Endothelial cell of umbilical vein (primary cell): ENCODE results near the gene DYNC1H1. TPM values are rescaled to one million over a fixed set of nuclear protein-coding genes. Genes with fewer than 3 reads are reported as not detected.

Experiments
- BruUV-seq: library from RNA; stranded (reverse); fragments of 400-500 nt; replicated peaks from 2 replicates; lab custom pipeline; 2021; lab: Mats Ljungman, UMichigan
- CTCF ChIA-PET: fragments of 300-600, 350-600 bp; sonication (Branson Sonifier 250); formaldehyde crosslinking; loops from one replicate; lab custom pipeline; 2021; ENCODE audit warnings: antibody characterized with exemption, inconsistent platforms; lab: Charles Lee
- POLR2A ChIA-PET: fragments of 300-600, 350-600 bp; sonication (Branson Sonifier 250); formaldehyde crosslinking; loops from one replicate; lab custom pipeline; 2021; ENCODE audit warnings: antibody characterized with exemption, inconsistent platforms; lab: Charles Lee
- DNase-seq: peaks from one replicate; pipeline ENCODE4 v3.0.0-alpha.2; 2011; ENCODE audit warnings: low read depth, low spot score
- FAIRE-seq: peaks from 2 replicates; lab custom pipeline; 2011; peaks lifted over from hg19 to GRCh38; lab: Jason Lieb, UNC
- H2AFZ ChIP-seq: 2 replicates; pipeline ENCODE4 v1.6.0; 2012; ENCODE audit warnings: low read depth, low read length, control low read depth, inconsistent platforms
- H3K27ac ChIP-seq: 2 replicates; pipeline ENCODE4 v1.5.1; 2011; ENCODE audit warnings: low read depth, mild to moderate bottlenecking, control low read depth, low read length, moderate library complexity; ENCODE audit not compliant: insufficient read depth
- H3K27me3 ChIP-seq, 2 experiments: 2 replicates each; pipeline versions ENCODE4 v1.6.0 to v1.6.1; 2011; ENCODE audit warnings: low read length in 2 of 2, mixed read lengths in 1 of 2; ENCODE audit not compliant: control insufficient read depth in 2 of 2, insufficient read depth in 2 of 2
- H3K36me3 ChIP-seq, 2 experiments: 2 replicates in 1 of 2; 3 replicates in 1 of 2; pipeline ENCODE4 v1.5.1; 2011; ENCODE audit warnings: low read length in 2 of 2, mild to moderate bottlenecking in 1 of 2, moderate library complexity in 1 of 2; ENCODE audit not compliant: control insufficient read depth in 2 of 2, insufficient read depth in 2 of 2; ENCODE audit errors: extremely low read depth in 1 of 2
- H3K4me1 ChIP-seq: 3 replicates; pipeline ENCODE4 v1.5.1; 2011; ENCODE audit warnings: mild to moderate bottlenecking, low read length; ENCODE audit not compliant: control insufficient read depth, insufficient read depth; ENCODE audit errors: extremely low read depth
- H3K4me2 ChIP-seq: 2 replicates; pipeline ENCODE4 v1.6.1; 2011; ENCODE audit warnings: low read length, control low read depth, mixed read lengths; ENCODE audit not compliant: insufficient read depth
- H3K4me3 ChIP-seq, 3 experiments: fragments of 200-600 bp in 1 of 3; sonication (generic), shearing (Covaris generic) in 1 of 3; replicated peaks in 1 of 3; 2 replicates each; pipeline ENCODE4 v1.5.1; 2011 to 2016; ENCODE audit warnings: control low read depth in 3 of 3, low read length in 3 of 3, mild to moderate bottlenecking in 2 of 3, inconsistent platforms in 1 of 3, low read depth in 1 of 3, moderate library complexity in 1 of 3; ENCODE audit not compliant: insufficient read depth in 1 of 3
- H3K79me2 ChIP-seq: 2 replicates; pipeline ENCODE4 v1.6.0; 2012; ENCODE audit warnings: low read length, inconsistent platforms; ENCODE audit not compliant: control insufficient read depth, insufficient read depth
- H3K9ac ChIP-seq: replicated peaks from 2 replicates; pipeline ENCODE3; 2011; ENCODE audit warnings: low read length, control low read depth; ENCODE audit not compliant: insufficient read depth; ENCODE audit errors: extremely low read depth
- H3K9me1 ChIP-seq: replicated peaks from 3 replicates; pipeline ENCODE4 v1.6.0; 2011; ENCODE audit warnings: mild to moderate bottlenecking, low read length; ENCODE audit not compliant: control insufficient read depth, insufficient read depth; ENCODE audit errors: extremely low read depth
- H3K9me3 ChIP-seq: replicated peaks from 2 replicates; pipeline ENCODE4 v1.5.1; 2012; ENCODE audit warnings: low read length, inconsistent platforms; ENCODE audit not compliant: control insufficient read depth, insufficient read depth
- H4K20me1 ChIP-seq: replicated peaks from 2 replicates; pipeline ENCODE3; 2011; ENCODE audit warnings: mild to moderate bottlenecking, low read length; ENCODE audit not compliant: control insufficient read depth, insufficient read depth; ENCODE audit errors: extremely low read depth
- CTCF ChIP-seq, 2 donors: IDR thresholded peaks; 1 replicate in 1 of 2; 2 replicates in 1 of 2; pipeline ENCODE4 v1.5.1; 2011; ENCODE audit warnings: low read length in 2 of 2, mild to moderate bottlenecking in 2 of 2, moderate library complexity in 2 of 2, control low read depth in 1 of 2, inconsistent platforms in 1 of 2, low read depth in 1 of 2; ENCODE audit not compliant: insufficient read depth in 1 of 2; ENCODE audit errors: extremely low read depth in 1 of 2
- EZH2 ChIP-seq: IDR thresholded peaks from 2 replicates; pipeline ENCODE4 v1.6.1; 2012; ENCODE audit warnings: borderline replicate concordance, low read depth, mild to moderate bottlenecking, moderate library complexity, low read length, inconsistent platforms; ENCODE audit not compliant: severe bottlenecking
- FOS ChIP-seq: IDR thresholded peaks from 2 replicates; pipeline ENCODE4 v1.6.1; 2011; ENCODE audit warnings: mild to moderate bottlenecking, low read length, moderate library complexity, borderline replicate concordance; ENCODE audit not compliant: insufficient read depth
- GATA2 ChIP-seq: IDR thresholded peaks from 2 replicates; pipeline ENCODE4 v1.7.0; 2011; ENCODE audit warnings: low read depth, mild to moderate bottlenecking, moderate library complexity, mixed read lengths, low read length; ENCODE audit not compliant: insufficient read length, insufficient read depth
- JUN ChIP-seq: IDR thresholded peaks from 2 replicates; pipeline ENCODE4 v1.6.1; 2011; ENCODE audit warnings: borderline replicate concordance, low read depth; ENCODE audit not compliant: insufficient read length, insufficient read depth
- MAX ChIP-seq: IDR thresholded peaks from 2 replicates; pipeline ENCODE4 v1.6.1; 2011; ENCODE audit not compliant: insufficient read depth, insufficient read length
- MYC ChIP-seq: IDR thresholded peaks from one replicate; pipeline ENCODE4 v1.6.1; 2011; ENCODE audit warnings: mild to moderate bottlenecking, low read depth, low read length
- POLR2A ChIP-seq: IDR thresholded peaks from 2 replicates; pipeline ENCODE4 v1.6.1; 2012; ENCODE audit warnings: low read depth, mild to moderate bottlenecking, control low read depth, low read length
- POLR2AphosphoS5 ChIP-seq: IDR thresholded peaks from 2 replicates; pipeline ENCODE4 v1.6.1; 2012; ENCODE audit warnings: low read depth, mild to moderate bottlenecking, control low read depth, low read length, moderate library complexity; ENCODE audit not compliant: insufficient read depth
- dilution Hi-C: fragments of 300-500 bp; cut with MboI; formaldehyde crosslinking; loops from one replicate; pipeline ENCODE4 v1.15.0; 2019; ENCODE audit warnings: low sequenced_read_pairs; ENCODE audit not compliant: extremely low pct_ligation_motif_present
- intact Hi-C: fragments of 100-400 bp; cut with micrococcal nuclease; formaldehyde crosslinking; loops from one replicate; pipeline ENCODE4 v1.10.0; 2022
- polyA plus RNA-seq, 4 experiments: library from polyadenylated mRNA; depleted of rRNA in 3 of 4; stranded (reverse) in 3 of 4; unstranded in 1 of 4; fragments of >200 nt; gene quantifications; 2 replicates each; pipeline versions ENCODE4 v1.2.1 to v1.2.3, GENCODE V29; 2011 to 2012; ENCODE audit warnings: missing spikeins in 1 of 4
- total RNA-seq: library from RNA; stranded (reverse); gene quantifications from 2 replicates; pipeline ENCODE4 v1.2.3, GENCODE V29; 2021

The DYNC1H1 gene
- total and polyA plus RNA-seq, 2 donors (not counting 3 experiments of a cell fraction or from before 2014, with no cell fraction given) = 254 to 648 TPM

DNA sequence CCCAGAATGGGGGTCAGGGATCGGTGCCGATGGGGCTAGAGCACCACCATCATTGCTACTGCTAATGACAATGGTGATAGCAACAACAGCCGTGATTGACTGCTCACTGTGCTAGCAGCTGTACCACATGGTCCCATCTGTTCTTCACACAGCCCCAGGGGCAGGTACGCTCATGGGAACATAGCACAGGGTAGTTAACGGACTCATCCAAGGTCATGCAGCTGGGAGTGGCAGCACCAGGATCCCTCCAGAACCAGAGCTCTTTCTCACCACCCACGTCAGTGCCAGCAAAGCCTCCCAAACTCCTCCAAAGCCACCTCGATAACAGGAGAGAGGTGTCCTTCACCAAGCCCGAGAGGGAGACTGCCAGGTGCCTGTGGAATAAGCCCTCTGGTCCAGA, 11.2 kb upstream of the DYNC1H1 start:
- Histone ChIP-seq H3K9me1 (no peaks in the 10 kb centered on the region), H4K20me1 (no peaks in the 10 kb centered on the region), H3K4me2 (no peak overlapping the region), H3K9me3 (no peaks in the 10 kb centered on the region), H3K27ac (no peak overlapping the region), H3K27me3 (no peaks in the 10 kb centered on the region), H3K79me2 (peaks cover 7% of the 10 kb centered on the region), H3K36me3 (no peaks in the 10 kb centered on the region), H3K9ac (no peak overlapping the region), H2AFZ (no peak overlapping the region), H3K4me1 (peaks cover 8% of the 10 kb centered on the region), H3K4me3 (no peak overlapping the region)
- BruUV-seq = no TSS peak
- no peak for DNase-seq
- dilution Hi-C loops (no loop called here), intact Hi-C loops (no loop called here)
- no peak for FAIRE-seq
- ChIA-PET CTCF (interaction anchor here (0.6 to 8.7 kb wide), 8 partner anchors 15 to 246 kb away, joined by 3 to 124 read pairs (median 5); no protein-coding TSS in a partner anchor), POLR2A (no interaction called here)
- TF ChIP-seq GATA2 = no peak

DNA sequence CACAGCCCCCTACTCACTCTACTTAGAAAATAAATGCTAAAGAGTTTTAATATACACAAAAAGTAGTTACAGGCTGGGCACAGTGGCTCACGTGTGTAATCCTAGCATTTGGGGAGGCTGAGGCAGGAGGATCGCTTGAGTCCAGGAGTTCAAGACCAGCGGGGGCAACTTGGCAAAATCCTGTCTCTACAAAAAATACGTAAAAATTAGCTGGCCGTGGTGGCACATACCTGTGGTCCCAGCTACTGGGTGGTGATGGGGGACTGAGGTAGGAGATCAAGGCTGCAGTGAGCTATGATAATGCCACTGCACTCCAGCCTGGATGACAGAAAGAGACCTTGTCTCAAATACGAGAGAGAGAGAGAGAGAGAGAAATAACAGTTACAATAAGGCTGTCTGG, 9.9 kb upstream of the DYNC1H1 start:
- CTCF ChIA-PET = interaction anchor here (1.6 to 8.7 kb wide), 4 partner anchors 13 to 247 kb away, joined by 5 to 124 read pairs (median 8); no protein-coding TSS in a partner anchor
- BruUV-seq = no TSS peak
- Histone ChIP-seq H2AFZ (no peak overlapping the region), H3K9ac (no peak overlapping the region), H3K9me3 (no peaks in the 10 kb centered on the region), H3K79me2 (no peaks in the 10 kb centered on the region), H3K9me1 (no peaks in the 10 kb centered on the region), H3K36me3 (no peaks in the 10 kb centered on the region), H3K4me3 (no peak overlapping the region), H3K4me1 (no peaks in the 10 kb centered on the region), H3K27ac (no peak overlapping the region), H4K20me1 (no peaks in the 10 kb centered on the region), H3K27me3 (no peaks in the 10 kb centered on the region), H3K4me2 (no peak overlapping the region)
- DNase-seq = no peak
- no peak for TF ChIP-seq JUN
- no peak for TF ChIP-seq MAX
- TF ChIP-seq CTCF (IDR thresholded peaks at IDR 0.05; ENCODE audit: extremely low read depth in 1 of 2, insufficient read depth in 1 of 2, low read depth in 1 of 2, low read length in 2 of 2) = no peak
- no peak for TF ChIP-seq EZH2
- no peak for TF ChIP-seq GATA2
- TF ChIP-seq POLR2AphosphoS5 = no peak
- no peak for TF ChIP-seq FOS
- TF ChIP-seq MYC = no peak
- no peak for TF ChIP-seq POLR2A
- no peak for FAIRE-seq
- POLR2A ChIA-PET = interaction anchor here (0.7 kb wide), 1 partner anchor 145 kb away, joined by 3 read pairs; no protein-coding TSS in a partner anchor
- intact Hi-C loops (no loop called here), dilution Hi-C loops (no loop called here)
